DND-41 (cell line): ENCODE results near the gene PPOX.

Experiments
- CTCF ChIP-seq: IDR thresholded peaks from 2 replicates; pipeline ENCODE4 v1.5.1; 2012; ENCODE audit warnings: borderline replicate concordance, low read length, moderate library complexity, mild to moderate bottlenecking; ENCODE audit not compliant: poor library complexity, severe bottlenecking; ENCODE audit errors: extremely low read depth
- EZH2 ChIP-seq: IDR thresholded peaks from 3 replicates; pipeline ENCODE4 v1.6.1; 2012; ENCODE audit warnings: borderline replicate concordance, low read depth, mild to moderate bottlenecking, moderate library complexity, low read length, inconsistent platforms; ENCODE audit not compliant: severe bottlenecking

- TF ChIP-seq CTCF: no peak
- no peak for TF ChIP-seq EZH2
These were observed 28.3 kb upstream of the PPOX start for GRCh38 chr1:161137881-161138280.
